GM18517 (cell line): ENCODE measurements around the gene TLK1.
A peak's percentile ranks its signal among the peaks of the same experiment; 100 is the strongest.

Experiments used
- ATAC-seq: cut with Tn5 transposase; IDR thresholded peaks from one replicate; pipeline ENCODE4 v1.9.1; 2021; ENCODE audit warnings: mild to moderate bottlenecking, moderate library complexity; ENCODE audit not compliant: unreplicated experiment

Gene TLK1

GRCh38 chr2:171160119-171160955 is at the start of gene TLK1:
Gene TLK1 (minus strand): TSS chr2:171160893. CDS start chr2:171160428, 465 bp downstream.
- peak; percentile 46 for ATAC-seq

GRCh38 chr2:171210216-171210863 is 49.6 kb upstream of the TLK1 start:
- no peak for ATAC-seq

- ATAC-seq = no peak
Measured at GRCh38 chr2:171208657-171209056, 48.0 kb upstream of the TLK1 start.

GRCh38 chr2:171206422-171207115 is 45.9 kb upstream of the TLK1 start:
- ATAC-seq = no peak

GRCh38 chr2:171205551-171205950 is 44.9 kb upstream of the TLK1 start:
- no peak for ATAC-seq

- ATAC-seq = no peak
Measured at GRCh38 chr2:171201767-171202166, 41.1 kb upstream of the TLK1 start.

- ATAC-seq = no peak
Measured at GRCh38 chr2:171201271-171201670, 40.6 kb upstream of the TLK1 start.

GRCh38 chr2:171200469-171200868 is 39.8 kb upstream of the TLK1 start:
- ATAC-seq = no peak

- no peak for ATAC-seq
Measured at GRCh38 chr2:171191021-171191420, 30.3 kb upstream of the TLK1 start.

GRCh38 chr2:171187819-171188218 is 27.1 kb upstream of the TLK1 start:
- no peak for ATAC-seq

- no peak for ATAC-seq
Measured at GRCh38 chr2:171187177-171187576, 26.5 kb upstream of the TLK1 start.

GRCh38 chr2:171185941-171186340 is 25.2 kb upstream of the TLK1 start:
- no peak for ATAC-seq

- no peak for ATAC-seq
Measured at GRCh38 chr2:171185165-171185818, 24.6 kb upstream of the TLK1 start.

- no peak for ATAC-seq
Measured at GRCh38 chr2:171181064-171182049, 20.7 kb upstream of the TLK1 start.

GRCh38 chr2:171180229-171180930 is 19.7 kb upstream of the TLK1 start:
- no peak for ATAC-seq

- ATAC-seq = no peak
Measured at GRCh38 chr2:171178993-171179392, 18.3 kb upstream of the TLK1 start.

- ATAC-seq = no peak
Measured at GRCh38 chr2:171176516-171176915, 15.8 kb upstream of the TLK1 start.

- ATAC-seq = no peak
Measured at GRCh38 chr2:171174075-171174474, 13.4 kb upstream of the TLK1 start.

GRCh38 chr2:171173087-171173486 is 12.4 kb upstream of the TLK1 start:
- ATAC-seq = no peak
